M059J (cell line): ENCODE data around the gene AFAP1. TPM values are rescaled to one million over a fixed set of nuclear protein-coding genes. Genes with fewer than 3 reads are reported as not detected.
"Not testable (repeated sequence)": the region's sequence is repeated elsewhere in the genome, so short reads cannot be mapped to it uniquely, and the experiment has no call there.

Source experiments
- DNase-seq: peaks from one replicate; pipeline ENCODE4 v3.0.0-alpha.2; 2012; ENCODE audit warnings: low read depth
- total RNA-seq: library from RNA; depleted of rRNA; stranded (reverse); fragments of >200 nt; shearing (Covaris generic); gene quantifications from 2 replicates; pipeline ENCODE4 v1.2.3, GENCODE V29; 2014

The AFAP1 gene
- total RNA-seq, 1 experiment from 2014 or later = 53.8 TPM

- no peak for DNase-seq
These were observed 10.1 kb upstream of the AFAP1 start for GRCh38 chr4:7949759-7950158.

GRCh38 chr4:7947927-7948326, 8.3 kb upstream of the AFAP1 start:
- no peak for DNase-seq

- no peak for DNase-seq
These were observed 6.2 kb upstream of the AFAP1 start for GRCh38 chr4:7945709-7946380.

GRCh38 chr4:7944599-7945220, 5.0 kb upstream of the AFAP1 start:
- no peak for DNase-seq

- not testable (repeated sequence) for DNase-seq
These were observed 4.0 kb upstream of the AFAP1 start for GRCh38 chr4:7943688-7944087.

GRCh38 chr4:7943211-7943610, 3.5 kb upstream of the AFAP1 start:
- no peak for DNase-seq

- DNase-seq = no peak
These were observed 2.4 kb upstream of the AFAP1 start for GRCh38 chr4:7941965-7942496.

- peak; percentile 80 for DNase-seq
These were observed 1.7 kb upstream of the AFAP1 start for GRCh38 chr4:7941111-7941964.

GRCh38 chr4:7938609-7939376, 868 bp downstream of the AFAP1 start:
- DNase-seq = peak; percentile 50

- no peak for DNase-seq
These were observed 1.4 kb downstream of the AFAP1 start for GRCh38 chr4:7938266-7938608.

- no peak for DNase-seq
These were observed 2.7 kb downstream of the AFAP1 start for GRCh38 chr4:7937006-7937405.

- DNase-seq = peak; percentile 67
These were observed 5.8 kb downstream of the AFAP1 start for GRCh38 chr4:7933651-7934510.

GRCh38 chr4:7932287-7932686, 7.4 kb downstream of the AFAP1 start:
- DNase-seq = no peak

GRCh38 chr4:7929118-7929951, 10.3 kb downstream of the AFAP1 start:
- peak; percentile 38 for DNase-seq

GRCh38 chr4:7928711-7929110, 10.9 kb downstream of the AFAP1 start:
- DNase-seq = no peak

- no peak for DNase-seq
These were observed 12.8 kb downstream of the AFAP1 start for GRCh38 chr4:7926822-7927221.

- DNase-seq = peak; percentile 70
These were observed 15.1 kb downstream of the AFAP1 start for GRCh38 chr4:7924570-7924969.

- peak; percentile 83 for DNase-seq
These were observed 15.5 kb downstream of the AFAP1 start for GRCh38 chr4:7924163-7924562.

- DNase-seq = no peak
These were observed 17.2 kb downstream of the AFAP1 start for GRCh38 chr4:7922466-7922865.

- no peak for DNase-seq
These were observed 20.7 kb downstream of the AFAP1 start for GRCh38 chr4:7918981-7919380.
